GM19467 (cell line): ENCODE results near the gene SEC11A.
"Not testable (repeated sequence)": the region's sequence is repeated elsewhere in the genome, so short reads cannot be mapped to it uniquely, and the experiment has no call there.

Experiments
- ATAC-seq: cut with Tn5 transposase; IDR thresholded peaks from one replicate; pipeline ENCODE4 v1.9.1; 2021; ENCODE audit warnings: mild to moderate bottlenecking, moderate library complexity; ENCODE audit not compliant: unreplicated experiment

The SEC11A gene

GRCh38 chr15:84740691-84741090 is 24.8 kb upstream of the SEC11A start:
- no peak for ATAC-seq

GRCh38 chr15:84737005-84737404 is 21.1 kb upstream of the SEC11A start:
- ATAC-seq: no peak

- ATAC-seq: peak; percentile 55
Observed at GRCh38 chr15:84736375-84736774, 20.4 kb upstream of the SEC11A start.

GRCh38 chr15:84735480-84736061 is 19.6 kb upstream of the SEC11A start:
- peak; percentile 27 for ATAC-seq

GRCh38 chr15:84734794-84735479 is 19.0 kb upstream of the SEC11A start:
- peak; percentile 58 for ATAC-seq

GRCh38 chr15:84731774-84732173 is 15.8 kb upstream of the SEC11A start:
- no peak for ATAC-seq

- ATAC-seq: no peak
Observed at GRCh38 chr15:84727429-84727828, 11.5 kb upstream of the SEC11A start.

- no peak for ATAC-seq
Observed at GRCh38 chr15:84725001-84725491, 9.1 kb upstream of the SEC11A start.

- ATAC-seq: no peak
Observed at GRCh38 chr15:84722628-84723027, 6.7 kb upstream of the SEC11A start.

GRCh38 chr15:84721371-84721770 is 5.4 kb upstream of the SEC11A start:
- no peak for ATAC-seq

GRCh38 chr15:84715441-84716035 is 401 bp downstream of the SEC11A start:
- ATAC-seq: peak; percentile 3

- no peak for ATAC-seq
Observed at GRCh38 chr15:84714821-84715220, 1.1 kb downstream of the SEC11A start.

- ATAC-seq: no peak
Observed at GRCh38 chr15:84714372-84714771, 1.6 kb downstream of the SEC11A start.

GRCh38 chr15:84703808-84704207 is 12.1 kb downstream of the SEC11A start:
- ATAC-seq: no peak

GRCh38 chr15:84702961-84703482 is 12.9 kb downstream of the SEC11A start:
- no peak for ATAC-seq

- no peak for ATAC-seq
Observed at GRCh38 chr15:84699538-84700191, 16.3 kb downstream of the SEC11A start.

GRCh38 chr15:84697236-84697990 is 18.5 kb downstream of the SEC11A start:
- no peak for ATAC-seq

- no peak for ATAC-seq
Observed at GRCh38 chr15:84696757-84697156, 19.2 kb downstream of the SEC11A start.

GRCh38 chr15:84690342-84690741 is 25.6 kb downstream of the SEC11A start:
- no peak for ATAC-seq

GRCh38 chr15:84689858-84690257 is 26.1 kb downstream of the SEC11A start:
- no peak for ATAC-seq

- ATAC-seq: not testable (repeated sequence)
Observed at GRCh38 chr15:84686446-84686845, 29.5 kb downstream of the SEC11A start.
